Measurements from ENCODE around the gene SSH3.

DNA sequence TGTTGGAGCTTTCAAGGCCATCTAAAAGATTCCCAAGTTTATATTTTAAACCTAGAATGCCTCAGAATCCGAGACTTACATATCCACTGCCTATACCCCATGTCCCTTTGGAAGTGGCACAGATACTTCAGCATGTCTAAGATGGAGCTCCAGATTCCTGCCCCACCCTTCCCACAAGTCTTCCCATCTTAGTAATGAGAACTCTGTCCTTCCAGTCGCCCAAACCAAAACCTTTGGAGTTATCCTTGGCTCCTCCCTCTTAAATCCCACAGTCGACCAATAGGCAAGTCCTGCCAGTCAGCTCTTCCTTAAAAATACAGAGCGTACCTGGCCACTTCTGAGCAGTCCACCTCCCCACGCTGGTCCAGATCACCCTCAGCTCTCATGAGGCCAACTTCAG lies 45.7 kb downstream of the SSH3 start:
- no peak for TF ChIP-seq EZH2phosphoT487 (IDR thresholded peaks at IDR 0.05; ENCODE audit: borderline replicate concordance, low read length)
- TF ChIP-seq, protein P1, sequence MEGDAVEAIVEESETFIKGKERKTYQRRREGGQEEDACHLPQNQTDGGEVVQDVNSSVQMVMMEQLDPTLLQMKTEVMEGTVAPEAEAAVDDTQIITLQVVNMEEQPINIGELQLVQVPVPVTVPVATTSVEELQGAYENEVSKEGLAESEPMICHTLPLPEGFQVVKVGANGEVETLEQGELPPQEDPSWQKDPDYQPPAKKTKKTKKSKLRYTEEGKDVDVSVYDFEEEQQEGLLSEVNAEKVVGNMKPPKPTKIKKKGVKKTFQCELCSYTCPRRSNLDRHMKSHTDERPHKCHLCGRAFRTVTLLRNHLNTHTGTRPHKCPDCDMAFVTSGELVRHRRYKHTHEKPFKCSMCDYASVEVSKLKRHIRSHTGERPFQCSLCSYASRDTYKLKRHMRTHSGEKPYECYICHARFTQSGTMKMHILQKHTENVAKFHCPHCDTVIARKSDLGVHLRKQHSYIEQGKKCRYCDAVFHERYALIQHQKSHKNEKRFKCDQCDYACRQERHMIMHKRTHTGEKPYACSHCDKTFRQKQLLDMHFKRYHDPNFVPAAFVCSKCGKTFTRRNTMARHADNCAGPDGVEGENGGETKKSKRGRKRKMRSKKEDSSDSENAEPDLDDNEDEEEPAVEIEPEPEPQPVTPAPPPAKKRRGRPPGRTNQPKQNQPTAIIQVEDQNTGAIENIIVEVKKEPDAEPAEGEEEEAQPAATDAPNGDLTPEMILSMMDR (IDR thresholded peaks at IDR 0.05; ENCODE audit: low read depth, low read length, poor library complexity, severe bottlenecking): no peak

Measured in DOHH2 (cell line).